Peyer's patch (tissue), 4 donors: ENCODE data around the gene MYO3B. TPM values are rescaled to one million over a fixed set of nuclear protein-coding genes. Genes with fewer than 3 reads are reported as not detected.

Experiments
- DNase-seq, 3 donors: peaks; one replicate each; pipeline ENCODE4 v3.0.0-alpha.2; 2017 to 2019
- H3K27ac ChIP-seq, 4 donors: fragments of 200-600 bp; sonication (generic); one replicate each; pipeline ENCODE4 v1.5.1; 2016 to 2019
- H3K27me3 ChIP-seq, 2 donors: fragments of 200-600 bp; sonication (generic); one replicate each; pipeline ENCODE4 v1.5.1; 2019
- H3K36me3 ChIP-seq, 3 donors: fragments of 200-600 bp; sonication (generic); one replicate each; pipeline ENCODE4 v1.5.1; 2016 to 2019
- H3K4me1 ChIP-seq, 4 donors: fragments of 200-600 bp; sonication (generic); one replicate each; pipeline ENCODE4 v1.5.1; 2016 to 2019
- H3K4me3 ChIP-seq, 4 donors: fragments of 200-600 bp; sonication (generic); 1 replicate in 3 of 4; 2 replicates in 1 of 4; pipeline ENCODE4 v1.5.1; 2016 to 2019; ENCODE audit warnings: mild to moderate bottlenecking in 1 of 4
- H3K9me3 ChIP-seq, 4 donors: fragments of 200-600 bp; sonication (generic); one replicate each; pipeline ENCODE4 v1.5.1; 2016 to 2019; ENCODE audit warnings: mild to moderate bottlenecking in 1 of 4
- CTCF ChIP-seq, 6 experiments: fragments of 450-650 bp in 4 of 6; fragments of 200-600 bp in 2 of 6; sonication (generic) in 1 of 6; IDR thresholded peaks; one replicate each; pipeline ENCODE4 v1.5.1; 2017 to 2019; ENCODE audit warnings: antibody characterized with exemption in 6 of 6, mild to moderate bottlenecking in 3 of 6, moderate library complexity in 1 of 6
- POLR2A ChIP-seq, 2 donors: fragments of 450-650 bp; IDR thresholded peaks; one replicate each; pipeline ENCODE4 v1.5.1; 2017; ENCODE audit warnings: antibody characterized with exemption in 2 of 2, mild to moderate bottlenecking in 2 of 2, moderate library complexity in 2 of 2
- total RNA-seq, 4 donors: library from RNA; depleted of rRNA; stranded (reverse); fragments of >200 nt; gene quantifications; one replicate each; pipeline ENCODE4 v1.1.0, GENCODE V29; 2016

The MYO3B gene
- total RNA-seq, 4 donors from 2014 or later, result not detected

DNA sequence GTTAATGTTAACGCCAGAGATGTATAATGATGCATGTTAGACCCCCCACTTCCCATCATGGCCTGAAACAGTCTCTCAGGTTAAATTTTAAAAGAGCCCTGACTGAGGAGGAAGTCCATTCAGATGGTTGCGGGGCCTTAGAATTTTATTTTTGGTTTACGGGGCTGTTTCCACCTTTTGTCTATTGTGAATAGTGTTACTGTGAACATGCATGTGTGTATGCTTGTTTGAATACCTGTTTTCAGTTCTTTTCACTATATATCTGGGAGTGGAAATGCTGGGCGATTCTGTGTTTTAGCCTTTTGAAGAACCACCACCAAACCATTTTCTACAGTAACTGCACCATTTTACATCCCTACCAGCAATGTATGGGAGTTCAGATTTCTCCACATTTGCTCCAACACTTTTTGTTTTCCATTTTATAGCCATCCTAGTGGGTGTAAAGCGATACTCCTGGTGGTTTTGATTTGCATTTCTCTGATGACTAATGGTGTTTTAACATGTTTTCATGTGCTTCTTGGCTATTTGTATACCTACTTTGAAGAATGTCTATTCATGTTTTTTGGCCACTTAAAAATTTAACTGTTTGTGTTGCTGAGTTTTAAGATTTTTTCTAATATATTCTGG lies 133.0 kb downstream of the MYO3B start:
- Histone ChIP-seq H3K36me3 (no peaks in the 10 kb centered on the region), H3K4me3 (no peak overlapping the region), H3K27me3 (no peaks in the 10 kb centered on the region), H3K27ac (no peak overlapping the region), H3K4me1 (peaks cover 0 to 15% (median 0%) of the 10 kb centered on the region in 4 donors), H3K9me3 (no peaks in the 10 kb centered on the region)
- TF ChIP-seq POLR2A (IDR thresholded peaks at IDR 0.05), result no peak
- no peak for TF ChIP-seq CTCF (IDR thresholded peaks at IDR 0.05)
- DNase-seq, result no peak

- Histone ChIP-seq H3K4me3 (no peak overlapping the region), H3K36me3 (no peaks in the 10 kb centered on the region), H3K27ac (no peak overlapping the region), H3K27me3 (no peaks in the 10 kb centered on the region), H3K4me1 (no peaks in the 10 kb centered on the region), H3K9me3 (no peaks in the 10 kb centered on the region)
- DNase-seq, result no peak
- no peak for TF ChIP-seq POLR2A (IDR thresholded peaks at IDR 0.05)
- TF ChIP-seq CTCF (IDR thresholded peaks at IDR 0.05), result no peak
Measured at GRCh38 chr2:170313347-170313991, 135.5 kb downstream of the MYO3B start.

- no peaks in the 10 kb centered on the region for H3K9me3 ChIP-seq
- no peak for DNase-seq
- H3K4me3 ChIP-seq, result no peak overlapping the region
- H3K4me1 ChIP-seq, result no peaks in the 10 kb centered on the region
- no peaks in the 10 kb centered on the region for H3K36me3 ChIP-seq
- no peaks in the 10 kb centered on the region for H3K27me3 ChIP-seq
- TF ChIP-seq CTCF (IDR thresholded peaks at IDR 0.05) (no peak), POLR2A (IDR thresholded peaks at IDR 0.05) (no peak)
- H3K27ac ChIP-seq, result no peak overlapping the region
Measured at GRCh38 chr2:170313992-170314348, 136.0 kb downstream of the MYO3B start.

DNA sequence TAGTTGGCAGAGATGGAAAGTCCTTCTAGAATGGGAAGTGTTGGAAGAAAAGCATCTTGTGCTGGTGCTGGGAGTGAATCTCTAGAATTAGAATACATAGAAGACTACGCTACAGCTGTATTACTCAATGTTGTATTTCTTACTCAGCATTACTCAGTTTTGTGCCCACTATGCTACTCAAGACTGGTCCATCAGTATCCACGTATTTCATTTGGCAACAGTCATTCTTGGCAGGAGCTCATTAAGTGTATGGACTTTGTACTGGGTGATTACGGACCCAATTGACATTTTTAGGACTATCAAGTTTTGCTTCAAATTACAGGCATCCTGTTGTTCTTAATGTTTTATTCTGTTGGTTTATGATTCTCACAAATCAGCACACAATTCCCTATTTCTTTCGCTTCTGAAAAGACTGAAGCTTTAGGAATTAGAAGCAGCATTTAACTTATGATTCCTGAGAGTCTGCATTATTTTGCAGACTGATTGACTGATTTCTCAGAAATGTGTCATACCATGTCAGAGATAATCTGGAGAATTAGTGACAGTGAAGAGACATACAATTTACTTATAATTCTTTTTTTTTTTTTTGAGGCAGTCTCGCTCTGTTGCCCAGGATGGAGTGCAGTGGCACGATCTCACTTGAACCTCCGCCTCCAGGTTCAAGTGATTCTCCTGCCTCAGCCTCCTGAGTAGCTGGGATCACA lies 136.9 kb downstream of the MYO3B start:
- Histone ChIP-seq H3K27ac (no peak overlapping the region), H3K4me1 (no peaks in the 10 kb centered on the region), H3K27me3 (no peaks in the 10 kb centered on the region), H3K36me3 (no peaks in the 10 kb centered on the region), H3K4me3 (no peak overlapping the region), H3K9me3 (no peaks in the 10 kb centered on the region)
- no peak for DNase-seq
- no peak for TF ChIP-seq CTCF (IDR thresholded peaks at IDR 0.05)
- no peak for TF ChIP-seq POLR2A (IDR thresholded peaks at IDR 0.05)

DNA sequence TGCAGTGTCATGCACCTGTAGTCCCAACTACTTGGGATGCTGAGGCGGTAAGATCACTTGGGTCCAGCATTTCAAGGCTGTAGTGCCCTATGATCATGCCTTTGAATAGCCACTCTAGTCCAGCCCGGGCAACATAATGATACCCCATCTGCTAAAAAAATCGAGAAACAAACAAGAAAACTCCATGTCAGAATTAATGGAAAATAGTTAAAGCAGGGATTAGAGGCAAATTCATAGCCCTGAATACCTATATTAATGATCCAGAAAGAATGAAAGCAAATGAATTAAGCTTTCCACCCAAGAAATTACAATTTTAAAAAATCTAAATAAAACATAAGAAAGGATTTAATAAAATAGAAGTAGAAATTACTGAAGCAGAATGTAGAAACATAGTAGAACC lies 143.0 kb downstream of the MYO3B start:
- DNase-seq, result no peak
- no peak overlapping the region for H3K4me3 ChIP-seq
- TF ChIP-seq POLR2A (IDR thresholded peaks at IDR 0.05) (no peak), CTCF (IDR thresholded peaks at IDR 0.05) (no peak)
- no peak overlapping the region for H3K27ac ChIP-seq
- no peaks in the 10 kb centered on the region for H3K27me3 ChIP-seq
- no peaks in the 10 kb centered on the region for H3K36me3 ChIP-seq
- H3K4me1 ChIP-seq, result no peaks in the 10 kb centered on the region
- no peaks in the 10 kb centered on the region for H3K9me3 ChIP-seq
